Keratinocyte (primary cell): ENCODE measurements around the gene NTMT1.

ENCODE experiments used
- EZH2 ChIP-seq: IDR thresholded peaks from one replicate; pipeline ENCODE4 v1.6.1; 2012; ENCODE audit warnings: inconsistent platforms, mild to moderate bottlenecking, low read length, moderate library complexity
- TF ChIP-seq, protein P1 (sequence below), 3 experiments: IDR thresholded peaks in 1 of 3; conservative IDR thresholded peaks in 1 of 3; optimal IDR thresholded peaks in 1 of 3; 2 replicates in 2 of 3; 3 replicates in 1 of 3; pipeline versions ENCODE3 to v1.5.1; 2011; ENCODE audit warnings: low read length in 3 of 3, mild to moderate bottlenecking in 3 of 3, moderate library complexity in 2 of 3, control low read depth in 1 of 3, inconsistent platforms in 1 of 3; ENCODE audit not compliant: insufficient read depth in 2 of 3; ENCODE audit errors: extremely low read depth in 1 of 3

DNA sequence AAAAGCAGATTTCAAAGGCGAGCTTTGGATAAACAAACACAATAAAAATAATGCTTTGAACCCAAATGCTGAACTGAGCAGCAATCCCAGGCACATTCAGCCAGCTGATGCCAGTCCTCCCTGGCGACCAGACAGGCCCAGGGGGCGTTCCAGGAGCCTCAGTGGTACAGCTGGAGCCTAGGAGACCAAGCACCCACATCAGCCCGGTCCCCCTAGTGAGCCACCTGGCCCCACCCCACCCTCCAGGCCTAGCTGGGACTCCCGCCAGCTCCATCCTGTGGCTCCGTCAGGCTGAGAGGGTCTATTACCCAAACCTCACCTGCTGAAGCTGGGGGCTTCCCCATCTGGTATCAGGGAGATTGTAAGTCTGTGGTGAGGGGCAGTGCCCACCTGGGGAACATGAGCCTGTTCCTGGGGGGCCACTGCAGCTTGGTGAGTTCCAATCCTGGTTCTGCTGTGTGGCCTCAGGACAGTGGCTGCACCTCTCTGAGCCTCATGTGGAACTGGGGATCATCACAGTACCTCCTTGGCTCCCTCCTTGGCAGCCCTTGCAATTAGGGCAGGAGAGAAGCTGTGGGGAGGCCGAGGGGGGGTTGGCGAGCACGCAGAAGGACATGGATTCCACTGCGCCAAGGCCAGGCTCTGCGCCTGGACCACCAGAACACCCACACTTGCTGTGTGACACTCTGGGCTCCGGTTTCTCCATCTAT is 21.8 kb upstream of the NTMT1 start:
- TF ChIP-seq, protein P1, sequence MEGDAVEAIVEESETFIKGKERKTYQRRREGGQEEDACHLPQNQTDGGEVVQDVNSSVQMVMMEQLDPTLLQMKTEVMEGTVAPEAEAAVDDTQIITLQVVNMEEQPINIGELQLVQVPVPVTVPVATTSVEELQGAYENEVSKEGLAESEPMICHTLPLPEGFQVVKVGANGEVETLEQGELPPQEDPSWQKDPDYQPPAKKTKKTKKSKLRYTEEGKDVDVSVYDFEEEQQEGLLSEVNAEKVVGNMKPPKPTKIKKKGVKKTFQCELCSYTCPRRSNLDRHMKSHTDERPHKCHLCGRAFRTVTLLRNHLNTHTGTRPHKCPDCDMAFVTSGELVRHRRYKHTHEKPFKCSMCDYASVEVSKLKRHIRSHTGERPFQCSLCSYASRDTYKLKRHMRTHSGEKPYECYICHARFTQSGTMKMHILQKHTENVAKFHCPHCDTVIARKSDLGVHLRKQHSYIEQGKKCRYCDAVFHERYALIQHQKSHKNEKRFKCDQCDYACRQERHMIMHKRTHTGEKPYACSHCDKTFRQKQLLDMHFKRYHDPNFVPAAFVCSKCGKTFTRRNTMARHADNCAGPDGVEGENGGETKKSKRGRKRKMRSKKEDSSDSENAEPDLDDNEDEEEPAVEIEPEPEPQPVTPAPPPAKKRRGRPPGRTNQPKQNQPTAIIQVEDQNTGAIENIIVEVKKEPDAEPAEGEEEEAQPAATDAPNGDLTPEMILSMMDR (optimal IDR thresholded peaks at IDR 0.05 in 1 of 3, IDR thresholded peaks at IDR 0.05 in 1 of 3, conservative IDR thresholded peaks at IDR 0.05 in 1 of 3; ENCODE audit: extremely low read depth in 1 of 3, insufficient read depth in 2 of 3, low read length in 3 of 3) = no peak
- no peak for TF ChIP-seq EZH2
